ENCODE measurements around the gene CCDC85A. TPM values are rescaled to one million over a fixed set of nuclear protein-coding genes. Genes with fewer than 3 reads are reported as not detected.
"Not testable (repeated sequence)": the region's sequence is repeated elsewhere in the genome, so short reads cannot be mapped to it uniquely, and the experiment has no call there.

The CCDC85A gene
- total RNA-seq = not detected in 2 replicates

DNA sequence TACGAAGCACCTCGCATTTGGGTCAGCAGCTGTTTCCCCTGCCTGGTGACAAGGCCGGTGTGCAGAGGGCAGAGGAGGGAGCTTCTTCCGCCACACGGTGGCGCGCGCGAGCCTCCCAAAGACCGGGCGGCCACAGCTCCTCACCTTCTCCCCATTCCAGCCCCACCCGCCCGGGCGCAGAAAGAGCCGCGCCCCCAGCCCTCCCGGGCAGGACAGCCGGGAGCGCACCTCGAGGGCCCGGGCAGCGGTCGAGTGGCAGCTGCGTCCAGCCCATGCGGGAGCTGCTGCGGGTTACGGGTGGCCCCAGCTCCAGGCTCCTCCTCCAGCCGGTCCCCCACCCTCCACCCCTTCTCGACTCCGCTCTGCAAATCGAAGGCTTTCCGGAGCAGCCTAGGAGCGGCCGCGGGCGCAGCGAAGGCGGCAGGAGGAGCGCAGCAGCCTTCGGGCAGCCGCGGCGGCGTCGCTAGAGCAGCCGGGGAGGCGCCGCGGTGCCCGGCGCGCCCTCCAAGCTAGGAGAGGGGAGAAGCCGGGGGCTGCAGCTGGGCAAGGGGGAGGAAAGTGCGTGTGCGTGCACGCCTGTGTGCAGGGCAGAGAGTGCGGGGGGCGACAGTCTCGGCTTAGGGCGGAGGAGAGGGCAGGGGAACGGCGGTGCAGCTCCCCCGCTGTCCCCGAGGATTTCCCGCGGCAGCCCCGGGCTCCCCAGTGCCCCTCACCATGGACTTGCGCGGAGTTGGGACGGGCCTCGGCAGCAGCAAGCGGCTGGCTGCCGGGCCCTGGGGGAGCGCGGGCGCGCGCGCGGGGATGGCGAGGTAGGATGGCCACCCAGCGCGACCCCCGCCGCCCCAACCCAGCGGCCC, at the start of gene CCDC85A:
CCDC85A (plus strand) TSS at position 348 of the 857 bp plus-strand sequence. CDS start 635 bp downstream, outside the sequence.
- Mint-ChIP-seq H3K9me3 (no peaks in the 10 kb centered on the region), H3K4me1 (ENCODE audit: low read depth) (peaks cover 4% of the 10 kb centered on the region), H3K27ac (no peak within 1 kb of the TSS), H3K27me3 (ENCODE audit: insufficient read depth) (peaks cover 43% of the 10 kb centered on the region), H3K4me3 (no peak within 1 kb of the TSS), H3K36me3 (ENCODE audit: low read depth) (no peaks in the 10 kb centered on the region)
- intact Hi-C loops (cut with micrococcal nuclease) = loop anchor here (1.0 to 5.0 kb wide), 3 partner anchors 563 to 1332 kb away; no protein-coding TSS in a partner anchor
- peak; percentile 55 for DNase-seq (ENCODE audit: low spot score)

DNA sequence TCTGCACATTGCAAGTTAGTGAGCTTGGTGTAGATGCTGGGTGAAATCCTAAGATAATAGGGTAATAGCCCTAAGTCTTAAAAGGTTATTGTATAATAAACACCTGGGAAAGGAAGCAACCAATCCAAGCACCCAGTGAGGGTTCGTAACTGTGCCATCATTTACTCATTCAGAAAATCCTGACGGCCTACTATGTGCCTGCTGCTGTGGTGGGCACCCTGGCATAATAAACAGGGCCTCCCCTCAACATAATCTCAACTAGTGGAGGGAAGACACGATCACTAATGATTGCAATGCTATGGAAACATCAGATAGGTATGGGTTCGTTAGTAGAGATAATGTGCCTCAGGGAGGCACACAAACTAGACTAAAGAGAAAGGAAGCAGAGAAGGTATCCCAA, 48.9 kb upstream of the CCDC85A start:
- Mint-ChIP-seq H3K27ac (no peak overlapping the region), H3K4me3 (no peak overlapping the region)
- intact Hi-C loops (cut with micrococcal nuclease) = no loop called here

DNA sequence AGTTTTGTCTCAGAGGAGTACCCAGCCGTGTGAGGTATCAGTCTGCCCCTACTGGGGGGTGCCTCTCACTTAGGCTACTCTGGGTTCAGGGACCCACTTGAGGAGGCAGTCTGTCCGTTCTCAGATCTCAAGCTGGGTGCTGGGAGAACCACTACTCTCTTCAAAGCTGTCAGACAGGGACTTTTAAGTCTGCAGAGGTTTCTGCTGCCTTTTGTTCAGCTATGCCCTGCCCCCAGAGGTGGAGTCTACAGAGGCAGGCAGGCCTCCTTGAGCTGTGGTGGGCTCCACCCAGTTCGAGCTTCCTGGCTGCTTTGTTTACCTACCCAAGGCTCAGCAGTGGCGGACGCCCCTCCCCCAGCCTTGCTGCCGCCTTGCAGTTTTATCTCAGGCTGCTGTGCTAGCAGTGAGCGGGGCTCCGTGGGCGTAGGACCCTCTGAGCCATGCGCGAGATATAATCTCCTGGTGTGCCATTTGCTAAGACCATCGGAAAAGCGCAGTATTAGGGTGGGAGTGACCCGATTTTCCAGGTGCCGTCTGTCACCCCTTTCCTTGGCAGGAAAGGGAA, 41.2 kb upstream of the CCDC85A start:
- intact Hi-C loops (cut with micrococcal nuclease); DNase-seq (ENCODE audit: low spot score); H3K27me3 Mint-ChIP-seq (ENCODE audit: insufficient read depth); H3K9me3 Mint-ChIP-seq; H3K36me3 Mint-ChIP-seq (ENCODE audit: low read depth); H3K4me1 Mint-ChIP-seq (ENCODE audit: low read depth); H3K27ac Mint-ChIP-seq; H3K4me3 Mint-ChIP-seq: not testable (repeated sequence)

More for the DNA sequence above, 48.9 kb upstream of the CCDC85A start:
- H3K36me3 Mint-ChIP-seq (ENCODE audit: low read depth) = no peaks in the 10 kb centered on the region
- no peaks in the 10 kb centered on the region for H3K9me3 Mint-ChIP-seq
- no peak for DNase-seq (ENCODE audit: low spot score)
- no peaks in the 10 kb centered on the region for H3K4me1 Mint-ChIP-seq (ENCODE audit: low read depth)
- peaks cover 2% of the 10 kb centered on the region for H3K27me3 Mint-ChIP-seq (ENCODE audit: insufficient read depth)

DNA sequence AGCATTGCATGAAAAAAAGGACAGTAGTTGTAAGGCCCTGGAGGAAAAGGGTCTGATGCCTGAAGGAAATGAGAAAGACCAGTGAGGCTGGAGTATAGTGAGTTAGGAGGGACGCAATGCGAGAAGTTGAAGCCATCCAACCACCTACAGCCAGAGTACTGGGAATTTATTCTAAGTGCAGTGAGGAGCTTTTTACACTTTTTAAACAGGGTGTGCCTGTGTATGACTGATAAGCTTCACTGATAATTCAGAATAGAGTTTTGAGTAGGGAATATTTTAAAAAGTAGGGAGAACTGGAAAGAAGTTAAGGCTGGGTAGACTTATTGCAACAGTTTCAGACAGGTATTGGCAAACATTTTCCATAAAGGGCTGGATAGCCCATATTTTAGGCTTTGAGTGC, 35.9 kb upstream of the CCDC85A start:
- no peak for DNase-seq (ENCODE audit: low spot score)
- no peaks in the 10 kb centered on the region for H3K27me3 Mint-ChIP-seq (ENCODE audit: insufficient read depth)
- H3K4me1 Mint-ChIP-seq (ENCODE audit: low read depth) = no peaks in the 10 kb centered on the region
- no peak overlapping the region for H3K4me3 Mint-ChIP-seq
- no peaks in the 10 kb centered on the region for H3K36me3 Mint-ChIP-seq (ENCODE audit: low read depth)
- H3K9me3 Mint-ChIP-seq = no peaks in the 10 kb centered on the region
- intact Hi-C loops (cut with micrococcal nuclease) = no loop called here
- no peak overlapping the region for H3K27ac Mint-ChIP-seq

DNA sequence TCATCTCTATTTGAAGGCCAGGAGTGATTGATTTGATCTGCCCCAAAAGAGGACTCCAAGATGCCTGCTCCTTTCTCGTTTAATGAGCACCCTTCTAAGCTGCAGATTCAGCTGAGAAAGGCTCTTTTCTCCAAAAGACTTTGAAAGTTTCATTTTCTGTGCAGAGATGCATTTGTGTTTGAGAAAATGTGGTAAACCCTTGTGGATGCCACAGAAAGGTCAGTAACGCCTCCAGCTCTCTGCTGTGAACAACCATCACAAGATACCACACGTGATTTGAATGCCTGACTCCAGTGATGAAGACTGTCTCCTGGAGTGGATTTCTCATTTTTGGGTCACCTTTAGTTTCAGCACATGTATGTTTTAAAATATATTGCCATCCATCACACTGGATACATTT, 35.0 kb upstream of the CCDC85A start:
- H3K27ac Mint-ChIP-seq = no peak overlapping the region
- no peak for DNase-seq (ENCODE audit: low spot score)
- H3K4me3 Mint-ChIP-seq = no peak overlapping the region
- no peaks in the 10 kb centered on the region for H3K27me3 Mint-ChIP-seq (ENCODE audit: insufficient read depth)
- no peaks in the 10 kb centered on the region for H3K4me1 Mint-ChIP-seq (ENCODE audit: low read depth)
- no peaks in the 10 kb centered on the region for H3K36me3 Mint-ChIP-seq (ENCODE audit: low read depth)
- intact Hi-C loops (cut with micrococcal nuclease) = no loop called here
- H3K9me3 Mint-ChIP-seq = no peaks in the 10 kb centered on the region

DNA sequence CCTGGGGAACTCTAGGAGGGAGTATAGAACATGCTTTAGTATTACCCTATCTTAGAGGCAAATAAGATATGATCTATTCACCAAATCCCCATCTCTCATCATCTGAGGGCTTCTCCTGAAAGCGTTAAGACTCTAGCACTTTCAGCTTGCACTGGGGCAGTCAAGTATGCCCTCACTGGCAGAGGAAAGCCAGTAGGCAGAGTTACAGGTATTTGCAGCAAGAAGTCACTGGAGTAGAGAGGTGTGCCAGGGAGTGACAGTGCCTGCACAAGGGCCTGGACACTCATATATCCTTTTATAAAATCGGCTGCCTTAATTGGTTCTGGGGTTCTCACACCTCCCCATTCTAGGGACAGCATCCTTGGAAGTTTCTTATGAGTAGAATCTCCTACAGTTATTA, 31.9 kb upstream of the CCDC85A start:
- H3K36me3 Mint-ChIP-seq (ENCODE audit: low read depth) = no peaks in the 10 kb centered on the region
- DNase-seq (ENCODE audit: low spot score) = no peak
- H3K27me3 Mint-ChIP-seq (ENCODE audit: insufficient read depth) = no peaks in the 10 kb centered on the region
- H3K4me3 Mint-ChIP-seq = no peak overlapping the region
- no peaks in the 10 kb centered on the region for H3K9me3 Mint-ChIP-seq
- no peaks in the 10 kb centered on the region for H3K4me1 Mint-ChIP-seq (ENCODE audit: low read depth)
- intact Hi-C loops (cut with micrococcal nuclease) = no loop called here
- H3K27ac Mint-ChIP-seq = no peak overlapping the region

DNA sequence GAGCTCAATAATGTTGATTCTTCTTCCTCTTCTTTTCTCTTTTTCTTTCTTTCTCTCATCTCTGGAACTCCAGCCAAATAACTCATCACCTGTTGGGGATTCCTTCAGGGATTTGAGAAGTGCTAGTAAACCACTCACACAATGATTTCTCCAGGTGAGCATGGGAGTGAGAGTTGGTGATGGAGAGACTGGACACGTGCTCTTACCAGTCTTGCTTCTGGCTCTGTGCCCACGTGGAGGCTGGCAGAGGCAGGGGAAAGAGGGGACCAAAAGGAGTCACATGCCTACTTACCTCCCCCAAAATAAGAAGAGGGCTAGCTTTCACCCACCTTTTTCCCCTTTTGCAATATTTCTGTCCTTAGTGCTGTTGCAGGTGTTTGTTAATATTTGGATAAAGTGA, 28.6 kb upstream of the CCDC85A start:
- no peak for DNase-seq (ENCODE audit: low spot score)
- no peak overlapping the region for H3K4me3 Mint-ChIP-seq

DNA sequence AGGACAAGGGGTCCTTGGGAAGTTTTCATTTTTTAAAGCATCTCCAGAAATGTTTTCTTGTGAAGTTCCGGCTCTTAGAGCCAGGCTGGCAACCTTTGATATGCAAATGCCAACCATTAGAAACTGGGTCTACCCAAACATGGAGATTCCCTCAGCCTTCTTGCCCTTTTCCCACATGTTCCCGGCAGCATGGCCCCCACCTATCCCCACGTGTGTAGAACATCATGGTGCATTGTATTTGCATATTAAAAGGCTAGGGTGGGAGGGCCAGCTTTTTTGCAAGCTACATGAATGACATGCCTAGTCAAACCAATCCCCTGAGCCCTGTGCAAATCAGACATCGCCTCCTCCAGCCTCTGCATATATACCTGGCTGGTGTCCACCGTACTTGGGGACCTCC, 23.9 kb upstream of the CCDC85A start:
- H3K4me3 Mint-ChIP-seq; H3K4me1 Mint-ChIP-seq (ENCODE audit: low read depth); DNase-seq (ENCODE audit: low spot score); intact Hi-C loops (cut with micrococcal nuclease); H3K9me3 Mint-ChIP-seq; H3K27ac Mint-ChIP-seq; H3K27me3 Mint-ChIP-seq (ENCODE audit: insufficient read depth); H3K36me3 Mint-ChIP-seq (ENCODE audit: low read depth): not testable (repeated sequence)

More for the DNA sequence above, 28.6 kb upstream of the CCDC85A start:
- no peak overlapping the region for H3K27ac Mint-ChIP-seq
- no peaks in the 10 kb centered on the region for H3K27me3 Mint-ChIP-seq (ENCODE audit: insufficient read depth)
- no peaks in the 10 kb centered on the region for H3K9me3 Mint-ChIP-seq
- H3K4me1 Mint-ChIP-seq (ENCODE audit: low read depth) = no peaks in the 10 kb centered on the region
- intact Hi-C loops (cut with micrococcal nuclease) = no loop called here
- H3K36me3 Mint-ChIP-seq (ENCODE audit: low read depth) = no peaks in the 10 kb centered on the region

DNA sequence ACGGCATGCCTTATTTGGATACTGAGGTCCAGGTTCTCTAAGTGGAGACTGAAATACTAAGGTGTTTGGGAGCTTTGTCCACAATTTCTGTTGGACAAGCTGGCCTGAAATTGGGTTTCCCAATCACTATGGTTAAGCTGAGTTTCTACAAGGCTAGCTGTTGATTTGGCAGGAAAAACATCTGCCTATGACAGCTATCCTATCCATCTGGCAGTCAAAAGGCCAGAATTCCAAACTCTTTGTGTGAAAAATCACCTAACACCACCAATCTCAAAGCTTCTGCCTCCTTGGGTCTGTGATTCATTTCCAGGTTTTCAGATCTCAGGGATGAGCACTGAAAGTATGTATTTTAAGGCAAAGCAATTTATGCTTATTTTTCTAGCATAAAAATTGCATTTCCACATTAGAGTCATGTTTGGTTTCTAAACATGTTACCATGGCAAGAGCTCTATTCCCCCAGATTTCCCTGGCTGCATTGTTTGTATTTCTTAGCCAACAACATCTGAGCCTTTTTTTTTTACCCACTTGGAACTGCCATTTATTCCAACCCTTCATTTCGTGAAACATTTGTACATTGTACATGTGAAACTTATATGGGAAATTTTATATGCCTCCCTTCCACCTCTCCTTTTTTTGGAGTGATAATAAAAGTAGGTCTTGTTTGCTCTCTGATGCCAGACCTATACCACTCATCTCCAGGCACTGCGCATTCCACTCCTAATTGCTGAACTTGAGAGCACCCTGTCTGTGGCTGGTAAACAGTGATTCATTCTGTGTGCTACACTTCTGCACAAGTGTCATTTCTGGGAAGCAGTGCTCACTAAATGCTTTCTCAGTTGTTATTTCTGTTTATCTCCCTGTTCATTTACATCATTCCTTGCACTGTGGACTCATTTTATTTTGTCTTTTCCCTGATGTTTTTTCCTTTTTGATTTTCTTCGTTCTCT, 15.9 kb upstream of the CCDC85A start:
- intact Hi-C loops (cut with micrococcal nuclease) = no loop called here

DNA sequence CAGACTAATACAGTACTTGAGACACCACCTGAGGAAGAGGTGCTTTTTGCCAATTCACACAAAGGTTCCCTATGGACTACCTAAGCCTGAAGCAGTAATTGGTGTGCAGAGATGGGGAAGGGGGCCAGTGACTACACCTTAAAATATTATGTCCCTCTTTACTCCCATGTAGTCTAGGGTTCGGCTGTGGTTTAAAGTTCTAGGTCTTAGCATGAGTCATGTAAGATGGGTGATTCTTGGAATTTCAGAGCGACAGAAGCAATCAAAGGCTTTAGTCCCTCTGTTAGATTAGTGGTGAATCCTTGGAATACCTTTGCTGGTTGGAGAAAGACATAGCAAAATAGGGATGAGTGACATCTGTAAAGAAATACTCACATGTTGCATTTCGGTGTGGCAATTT, 14.3 kb upstream of the CCDC85A start:
- Mint-ChIP-seq H3K9me3 (no peaks in the 10 kb centered on the region), H3K4me3 (no peak overlapping the region), H3K4me1 (ENCODE audit: low read depth) (no peaks in the 10 kb centered on the region), H3K27me3 (ENCODE audit: insufficient read depth) (no peaks in the 10 kb centered on the region), H3K36me3 (ENCODE audit: low read depth) (no peaks in the 10 kb centered on the region), H3K27ac (no peak overlapping the region)
- DNase-seq (ENCODE audit: low spot score) = no peak
- intact Hi-C loops (cut with micrococcal nuclease) = no loop called here

More for the DNA sequence above, 15.9 kb upstream of the CCDC85A start:
- Mint-ChIP-seq H3K36me3 (ENCODE audit: low read depth) (no peaks in the 10 kb centered on the region), H3K4me1 (ENCODE audit: low read depth) (no peaks in the 10 kb centered on the region), H3K27me3 (ENCODE audit: insufficient read depth) (no peaks in the 10 kb centered on the region), H3K9me3 (no peaks in the 10 kb centered on the region), H3K4me3 (no peak overlapping the region), H3K27ac (no peak overlapping the region)
- no peak for DNase-seq (ENCODE audit: low spot score)

DNA sequence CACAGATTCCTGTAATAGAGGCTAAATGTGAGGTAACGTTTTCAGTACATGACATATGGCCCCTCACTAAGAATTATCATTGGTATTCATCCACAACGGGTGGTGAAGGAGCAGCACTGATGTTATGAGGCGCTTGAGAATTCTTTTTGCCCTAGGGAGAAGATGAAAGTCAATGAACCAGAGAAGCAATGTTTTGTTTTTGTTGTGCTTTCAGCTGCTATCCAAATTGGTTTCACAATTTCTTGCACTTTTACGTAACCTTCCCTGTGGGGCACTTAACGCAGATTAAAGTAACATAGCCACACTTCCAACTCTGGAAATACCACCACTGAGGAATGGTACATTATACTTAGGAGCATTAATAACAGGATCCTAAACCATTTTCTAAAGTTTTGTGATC, 13.3 kb upstream of the CCDC85A start:
- no peak for DNase-seq (ENCODE audit: low spot score)
- H3K27ac Mint-ChIP-seq = no peak overlapping the region
- intact Hi-C loops (cut with micrococcal nuclease) = no loop called here
- no peaks in the 10 kb centered on the region for H3K4me1 Mint-ChIP-seq (ENCODE audit: low read depth)
- no peak overlapping the region for H3K4me3 Mint-ChIP-seq
- peaks cover 2% of the 10 kb centered on the region for H3K27me3 Mint-ChIP-seq (ENCODE audit: insufficient read depth)
- H3K36me3 Mint-ChIP-seq (ENCODE audit: low read depth) = no peaks in the 10 kb centered on the region
- H3K9me3 Mint-ChIP-seq = no peaks in the 10 kb centered on the region

DNA sequence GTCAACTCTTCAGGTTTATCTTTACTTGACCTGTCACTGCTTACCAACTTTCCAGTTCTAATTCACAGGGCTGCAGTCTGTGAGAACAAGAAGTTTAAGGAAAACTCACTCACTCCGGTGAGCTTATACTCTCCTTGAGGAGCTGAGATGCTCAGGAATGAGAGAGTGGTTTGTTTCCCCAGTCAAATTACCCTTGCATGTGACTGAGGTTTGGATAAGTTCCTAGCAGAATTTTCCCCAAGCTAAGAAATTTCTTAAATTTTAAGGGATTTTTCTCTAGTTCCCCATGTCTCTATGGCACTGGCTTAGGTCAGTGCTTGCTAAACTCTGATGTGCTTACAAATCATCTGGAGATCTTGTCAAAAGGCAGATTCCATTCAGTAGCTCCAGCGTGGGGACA, 12.8 kb upstream of the CCDC85A start:
- H3K4me1 Mint-ChIP-seq (ENCODE audit: low read depth) = no peaks in the 10 kb centered on the region
- intact Hi-C loops (cut with micrococcal nuclease) = no loop called here
- H3K36me3 Mint-ChIP-seq (ENCODE audit: low read depth) = no peaks in the 10 kb centered on the region
- DNase-seq (ENCODE audit: low spot score) = no peak
- no peaks in the 10 kb centered on the region for H3K9me3 Mint-ChIP-seq
- H3K4me3 Mint-ChIP-seq = no peak overlapping the region
- no peak overlapping the region for H3K27ac Mint-ChIP-seq
- peaks cover 2% of the 10 kb centered on the region for H3K27me3 Mint-ChIP-seq (ENCODE audit: insufficient read depth)

DNA sequence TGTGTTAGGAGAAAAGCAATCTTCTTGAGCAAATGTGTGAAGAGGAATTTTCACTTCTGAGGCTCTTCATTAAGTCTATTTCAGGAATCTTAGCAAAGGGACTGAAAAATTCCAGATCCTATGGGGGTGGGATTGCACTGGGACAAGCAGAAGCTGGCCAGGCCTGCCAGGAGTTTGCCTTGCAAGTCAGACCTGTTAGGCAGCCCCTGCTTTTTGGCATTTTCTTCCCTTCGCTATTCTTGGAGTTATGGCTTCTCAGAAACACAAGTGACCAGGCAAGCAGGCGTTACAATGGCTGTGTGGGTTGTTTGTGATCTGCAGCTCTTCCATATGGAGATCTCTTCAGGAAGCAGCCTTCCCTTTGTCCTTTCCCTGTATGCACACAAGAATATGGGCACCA, 8.0 kb upstream of the CCDC85A start:
- Mint-ChIP-seq H3K4me1 (ENCODE audit: low read depth) (no peaks in the 10 kb centered on the region), H3K36me3 (ENCODE audit: low read depth) (no peaks in the 10 kb centered on the region), H3K9me3 (no peaks in the 10 kb centered on the region), H3K27ac (no peak overlapping the region), H3K4me3 (no peak overlapping the region), H3K27me3 (ENCODE audit: insufficient read depth) (peaks cover 3% of the 10 kb centered on the region)
- DNase-seq (ENCODE audit: low spot score) = no peak
- intact Hi-C loops (cut with micrococcal nuclease) = no loop called here
